ENCODE data around the gene CBX4. TPM values are rescaled to one million over a fixed set of nuclear protein-coding genes. Genes with fewer than 3 reads are reported as not detected.

CBX4 gene
- total RNA-seq, 4 donors from 2014 or later: 6.7 to 11.5 (median 10.0) TPM

DNA sequence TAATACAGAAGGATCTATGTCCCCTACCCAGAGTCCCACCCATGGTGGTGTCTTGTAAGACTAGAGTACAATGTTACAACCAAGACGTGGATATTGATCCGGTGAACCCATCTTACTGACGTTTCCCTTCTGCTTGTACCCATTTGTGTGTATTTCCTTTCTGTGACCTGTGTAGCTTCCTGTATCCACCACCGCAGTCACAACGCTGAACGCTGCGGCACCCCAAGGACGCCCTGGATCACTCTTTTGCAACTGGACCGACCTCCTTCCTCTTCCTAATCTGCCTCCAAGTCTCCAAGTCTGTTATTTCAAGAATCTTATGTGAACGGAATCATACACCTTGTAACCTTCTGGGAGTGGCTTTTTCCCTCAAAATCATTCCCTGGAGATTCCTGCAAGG is 33.5 kb upstream of the CBX4 start:
- no peak for TF ChIP-seq EP300 (IDR thresholded peaks at IDR 0.05)
- no peak for TF ChIP-seq POLR2AphosphoS5 (IDR thresholded peaks at IDR 0.05)
- TF ChIP-seq CTCF (IDR thresholded peaks at IDR 0.05): no peak
- TF ChIP-seq POLR2A (IDR thresholded peaks at IDR 0.05): no peak
- Histone ChIP-seq H3K9me3 (peaks cover 0 to 4% (median 0%) of the 10 kb centered on the region in 3 donors), H3K4me1 (no peaks in the 10 kb centered on the region), H3K36me3 (no peaks in the 10 kb centered on the region), H3K27me3 (peaks cover 55% of the 10 kb centered on the region), H3K4me3 (no peak overlapping the region), H3K27ac (no peak overlapping the region)
- no peak for ATAC-seq
- WGBS, 2 donors (ENCODE audit: low coverage in 1 of 2): 69 to 73% methylated on average over 10 of the region's 10 CpGs

DNA sequence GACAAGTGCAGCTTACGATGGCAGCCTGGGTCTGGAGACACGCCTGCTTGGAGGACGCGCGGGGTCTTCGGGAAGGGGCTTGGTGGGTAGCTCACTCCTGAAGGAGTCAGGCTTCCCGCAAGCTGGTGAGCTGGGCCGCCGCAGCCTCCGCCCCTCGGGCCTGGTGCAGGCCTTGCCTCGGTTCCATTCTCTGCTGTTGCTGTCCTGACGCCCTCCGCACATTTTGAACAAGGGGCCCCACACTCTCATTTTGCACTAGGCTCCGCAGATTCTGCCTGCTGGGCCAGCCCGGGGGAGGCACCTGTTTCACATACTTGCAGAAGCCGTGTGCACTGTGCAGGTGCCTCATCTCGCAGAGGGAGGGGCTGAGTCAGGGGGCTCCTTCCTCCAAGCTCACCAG is 31.9 kb upstream of the CBX4 start:
- H3K36me3 ChIP-seq: no peaks in the 10 kb centered on the region
- H3K4me3 ChIP-seq: no peak overlapping the region
- no peaks in the 10 kb centered on the region for H3K4me1 ChIP-seq
- ATAC-seq: no peak
- 93% methylated on average over 3 of the region's 18 CpGs; no CpG with 5 or more reads in 1 of the 2 donors for WGBS, 2 donors (ENCODE audit: low coverage in 1 of 2)
- H3K9me3 ChIP-seq: peaks cover 0 to 3% (median 0%) of the 10 kb centered on the region in 3 donors
- peaks cover 51% of the 10 kb centered on the region for H3K27me3 ChIP-seq
- no peak overlapping the region for H3K27ac ChIP-seq
- no peak for TF ChIP-seq POLR2AphosphoS5 (IDR thresholded peaks at IDR 0.05)

GRCh38 chr17:79870540-79870939 is 31.3 kb upstream of the CBX4 start:
- Histone ChIP-seq H3K4me3 (no peak overlapping the region), H3K27me3 (peaks cover 55% of the 10 kb centered on the region), H3K4me1 (no peaks in the 10 kb centered on the region), H3K36me3 (no peaks in the 10 kb centered on the region), H3K9me3 (no peaks in the 10 kb centered on the region), H3K27ac (no peak overlapping the region)
- no peak for TF ChIP-seq POLR2A (IDR thresholded peaks at IDR 0.05)
- no peak for TF ChIP-seq CTCF (IDR thresholded peaks at IDR 0.05)
- TF ChIP-seq POLR2AphosphoS5 (IDR thresholded peaks at IDR 0.05): no peak
- no peak for TF ChIP-seq EP300 (IDR thresholded peaks at IDR 0.05)
- WGBS, 2 donors (ENCODE audit: low coverage in 1 of 2): no CpG with 5 or more reads among the region's 15 CpGs
- ATAC-seq: no peak

GRCh38 chr17:79866791-79867518 is 27.7 kb upstream of the CBX4 start:
- Histone ChIP-seq H3K4me1 (no peaks in the 10 kb centered on the region), H3K4me3 (no peak overlapping the region), H3K27me3 (peaks cover 70% of the 10 kb centered on the region), H3K9me3 (no peaks in the 10 kb centered on the region), H3K27ac (no peak overlapping the region), H3K36me3 (no peaks in the 10 kb centered on the region)
- 70 to 80% methylated on average over 2 to 11 of the region's 11 CpGs for WGBS, 2 donors (ENCODE audit: low coverage in 1 of 2)
- no peak for TF ChIP-seq CTCF (IDR thresholded peaks at IDR 0.05)
- TF ChIP-seq POLR2AphosphoS5 (IDR thresholded peaks at IDR 0.05): no peak
- TF ChIP-seq EP300 (IDR thresholded peaks at IDR 0.05): no peak
- TF ChIP-seq POLR2A (IDR thresholded peaks at IDR 0.05): no peak
- ATAC-seq: no peak

GRCh38 chr17:79865351-79866210 is 26.3 kb upstream of the CBX4 start:
- Histone ChIP-seq H3K27ac (no peak overlapping the region), H3K36me3 (no peaks in the 10 kb centered on the region), H3K4me1 (no peaks in the 10 kb centered on the region), H3K9me3 (no peaks in the 10 kb centered on the region), H3K4me3 (no peak overlapping the region), H3K27me3 (peaks cover 75% of the 10 kb centered on the region)
- TF ChIP-seq EP300 (IDR thresholded peaks at IDR 0.05): no peak
- TF ChIP-seq POLR2AphosphoS5 (IDR thresholded peaks at IDR 0.05): no peak
- TF ChIP-seq CTCF (IDR thresholded peaks at IDR 0.05): no peak
- no peak for TF ChIP-seq POLR2A (IDR thresholded peaks at IDR 0.05)
- no peak for ATAC-seq
- 52 to 60% methylated on average over 2 to 5 of the region's 18 CpGs for WGBS, 2 donors (ENCODE audit: low coverage in 1 of 2)

All from gastroesophageal sphincter (tissue), 4 donors.